ENCODE data around the gene KCNAB1.

DNA sequence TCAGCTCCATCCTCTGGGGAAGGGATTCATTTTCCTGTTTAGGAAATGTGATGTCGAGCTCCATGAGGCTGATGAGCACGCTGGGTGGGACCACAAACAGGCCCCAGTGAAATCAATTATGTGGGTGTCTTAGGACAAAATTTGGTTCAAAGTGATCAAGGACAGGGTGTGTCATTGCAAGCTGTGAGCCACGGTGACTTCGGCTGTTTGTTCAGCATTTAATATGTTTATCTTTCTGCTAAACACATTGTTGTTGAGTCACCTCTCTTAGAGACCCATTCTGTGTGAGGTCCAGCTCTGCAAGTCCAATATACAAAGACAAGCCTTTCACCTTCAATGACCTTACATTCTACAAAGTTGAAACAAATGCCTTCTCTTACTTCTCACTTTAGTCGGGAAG, 393.2 kb downstream of the KCNAB1 start:
- TF ChIP-seq, protein P1, sequence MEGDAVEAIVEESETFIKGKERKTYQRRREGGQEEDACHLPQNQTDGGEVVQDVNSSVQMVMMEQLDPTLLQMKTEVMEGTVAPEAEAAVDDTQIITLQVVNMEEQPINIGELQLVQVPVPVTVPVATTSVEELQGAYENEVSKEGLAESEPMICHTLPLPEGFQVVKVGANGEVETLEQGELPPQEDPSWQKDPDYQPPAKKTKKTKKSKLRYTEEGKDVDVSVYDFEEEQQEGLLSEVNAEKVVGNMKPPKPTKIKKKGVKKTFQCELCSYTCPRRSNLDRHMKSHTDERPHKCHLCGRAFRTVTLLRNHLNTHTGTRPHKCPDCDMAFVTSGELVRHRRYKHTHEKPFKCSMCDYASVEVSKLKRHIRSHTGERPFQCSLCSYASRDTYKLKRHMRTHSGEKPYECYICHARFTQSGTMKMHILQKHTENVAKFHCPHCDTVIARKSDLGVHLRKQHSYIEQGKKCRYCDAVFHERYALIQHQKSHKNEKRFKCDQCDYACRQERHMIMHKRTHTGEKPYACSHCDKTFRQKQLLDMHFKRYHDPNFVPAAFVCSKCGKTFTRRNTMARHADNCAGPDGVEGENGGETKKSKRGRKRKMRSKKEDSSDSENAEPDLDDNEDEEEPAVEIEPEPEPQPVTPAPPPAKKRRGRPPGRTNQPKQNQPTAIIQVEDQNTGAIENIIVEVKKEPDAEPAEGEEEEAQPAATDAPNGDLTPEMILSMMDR (IDR thresholded peaks at IDR 0.05; ENCODE audit: extremely low read depth in 1 of 2, insufficient read depth in 1 of 2, low read depth in 1 of 2, low read length in 2 of 2), result no peak
- peak; percentile 9 for TF ChIP-seq FOS (IDR thresholded peaks at IDR 0.05; ENCODE audit: borderline replicate concordance, insufficient read depth, low read length)
- no peak for TF ChIP-seq POLR2A (IDR thresholded peaks at IDR 0.05; ENCODE audit: low read depth, low read length)
- no peak for TF ChIP-seq JUN (IDR thresholded peaks at IDR 0.05; ENCODE audit: borderline replicate concordance, insufficient read depth, insufficient read length, low read depth)
- TF ChIP-seq POLR2AphosphoS5 (IDR thresholded peaks at IDR 0.05; ENCODE audit: insufficient read depth, low read depth, low read length), result no peak

Measured in endothelial cell of umbilical vein (primary cell).